Type B pancreatic cell (in vitro differentiated cells): ENCODE measurements around the gene EIF4G3. TPM values are rescaled to one million over a fixed set of nuclear protein-coding genes. Genes with fewer than 3 reads are reported as not detected.

Experiments used
- DNase-seq: peaks from one replicate; pipeline ENCODE4 v3.0.0; 2021; ENCODE audit warnings: mixed read lengths; ENCODE audit not compliant: unreplicated experiment; ENCODE audit errors: extremely low spot score
- H3K27ac Mint-ChIP-seq: 2 replicates; pipeline ENCODE4 v1.8.0; 2021; ENCODE audit warnings: mild to moderate bottlenecking, mixed read lengths
- H3K27me3 Mint-ChIP-seq: 2 replicates; pipeline ENCODE4 v1.8.0; 2021; ENCODE audit warnings: mixed read lengths
- H3K36me3 Mint-ChIP-seq: 2 replicates; pipeline ENCODE4 v1.8.0; 2021; ENCODE audit warnings: mixed read lengths
- H3K4me1 Mint-ChIP-seq: one replicate; pipeline ENCODE4 v1.8.0; 2021; ENCODE audit warnings: mixed read lengths; ENCODE audit not compliant: unreplicated experiment
- H3K4me3 Mint-ChIP-seq: 2 replicates; pipeline ENCODE4 v1.8.0; 2021; ENCODE audit warnings: mild to moderate bottlenecking, mixed read lengths
- H3K9me3 Mint-ChIP-seq: 2 replicates; pipeline ENCODE4 v1.8.0; 2021; ENCODE audit warnings: mixed read lengths
- total RNA-seq: library from RNA; stranded (reverse); gene quantifications from 2 replicates; pipeline ENCODE4 v1.2.1, GENCODE V29; 2021; ENCODE audit warnings: low replicate concordance
- TF ChIP-seq, protein P1 (sequence below): fragments of 200-600 bp; sonication (generic); conservative IDR thresholded peaks from 2 replicates; pipeline ENCODE4 v1.5.0; 2021; ENCODE audit warnings: antibody characterized with exemption, mild to moderate bottlenecking

The EIF4G3 gene
- total RNA-seq, 1 donor from 2014 or later, result 71.5 TPM

DNA sequence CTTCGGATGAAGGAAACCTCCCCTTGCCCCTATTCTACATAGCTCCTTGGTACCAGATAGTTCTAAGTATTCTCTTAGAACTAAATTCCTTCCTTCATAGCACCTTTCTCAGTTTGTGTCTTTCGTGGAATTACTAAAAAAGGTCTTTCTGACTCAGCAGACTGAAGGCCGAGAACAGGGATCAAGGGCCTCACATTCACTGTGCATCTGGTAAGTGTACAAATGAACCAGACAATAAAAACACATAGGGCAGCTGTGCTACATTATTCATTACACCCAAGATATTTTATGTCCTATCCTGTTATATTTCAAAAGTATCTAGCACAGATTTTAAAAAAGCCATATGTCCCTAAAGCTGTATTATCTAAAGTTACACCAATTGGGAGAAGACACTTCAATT is 326.7 kb downstream of the EIF4G3 start:
- Mint-ChIP-seq H3K4me1 (no peaks in the 10 kb centered on the region), H3K4me3 (no peak overlapping the region), H3K27ac (no peak overlapping the region), H3K27me3 (no peaks in the 10 kb centered on the region), H3K9me3 (no peaks in the 10 kb centered on the region), H3K36me3 (peaks cover 37% of the 10 kb centered on the region)
- no peak for DNase-seq
- TF ChIP-seq, protein P1, sequence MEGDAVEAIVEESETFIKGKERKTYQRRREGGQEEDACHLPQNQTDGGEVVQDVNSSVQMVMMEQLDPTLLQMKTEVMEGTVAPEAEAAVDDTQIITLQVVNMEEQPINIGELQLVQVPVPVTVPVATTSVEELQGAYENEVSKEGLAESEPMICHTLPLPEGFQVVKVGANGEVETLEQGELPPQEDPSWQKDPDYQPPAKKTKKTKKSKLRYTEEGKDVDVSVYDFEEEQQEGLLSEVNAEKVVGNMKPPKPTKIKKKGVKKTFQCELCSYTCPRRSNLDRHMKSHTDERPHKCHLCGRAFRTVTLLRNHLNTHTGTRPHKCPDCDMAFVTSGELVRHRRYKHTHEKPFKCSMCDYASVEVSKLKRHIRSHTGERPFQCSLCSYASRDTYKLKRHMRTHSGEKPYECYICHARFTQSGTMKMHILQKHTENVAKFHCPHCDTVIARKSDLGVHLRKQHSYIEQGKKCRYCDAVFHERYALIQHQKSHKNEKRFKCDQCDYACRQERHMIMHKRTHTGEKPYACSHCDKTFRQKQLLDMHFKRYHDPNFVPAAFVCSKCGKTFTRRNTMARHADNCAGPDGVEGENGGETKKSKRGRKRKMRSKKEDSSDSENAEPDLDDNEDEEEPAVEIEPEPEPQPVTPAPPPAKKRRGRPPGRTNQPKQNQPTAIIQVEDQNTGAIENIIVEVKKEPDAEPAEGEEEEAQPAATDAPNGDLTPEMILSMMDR, result no peak

DNA sequence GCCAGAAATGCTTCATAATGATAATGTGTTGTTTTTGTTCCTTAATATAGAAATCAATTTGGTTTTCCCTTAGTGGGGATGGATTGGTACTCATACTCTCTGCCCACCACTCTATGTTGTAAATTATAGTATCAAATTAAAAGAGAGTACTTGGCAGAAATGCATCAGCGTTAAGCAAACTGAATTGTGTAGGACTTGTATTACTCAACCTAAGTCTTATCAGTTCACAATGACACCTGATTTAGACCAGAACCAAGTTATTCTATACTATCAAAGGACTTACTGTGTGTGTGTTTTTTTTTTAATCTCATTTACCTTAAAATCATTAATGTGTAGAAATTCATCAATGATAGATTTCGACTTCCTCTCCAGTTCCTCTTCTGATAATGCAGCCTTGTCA is 327.6 kb downstream of the EIF4G3 start:
- H3K4me1 Mint-ChIP-seq, result no peaks in the 10 kb centered on the region
- no peak for DNase-seq
- no peaks in the 10 kb centered on the region for H3K9me3 Mint-ChIP-seq
- H3K4me3 Mint-ChIP-seq, result no peak overlapping the region
- no peaks in the 10 kb centered on the region for H3K27me3 Mint-ChIP-seq
- TF ChIP-seq, protein P1, result no peak
- H3K36me3 Mint-ChIP-seq, result peaks cover 44% of the 10 kb centered on the region
- no peak overlapping the region for H3K27ac Mint-ChIP-seq

DNA sequence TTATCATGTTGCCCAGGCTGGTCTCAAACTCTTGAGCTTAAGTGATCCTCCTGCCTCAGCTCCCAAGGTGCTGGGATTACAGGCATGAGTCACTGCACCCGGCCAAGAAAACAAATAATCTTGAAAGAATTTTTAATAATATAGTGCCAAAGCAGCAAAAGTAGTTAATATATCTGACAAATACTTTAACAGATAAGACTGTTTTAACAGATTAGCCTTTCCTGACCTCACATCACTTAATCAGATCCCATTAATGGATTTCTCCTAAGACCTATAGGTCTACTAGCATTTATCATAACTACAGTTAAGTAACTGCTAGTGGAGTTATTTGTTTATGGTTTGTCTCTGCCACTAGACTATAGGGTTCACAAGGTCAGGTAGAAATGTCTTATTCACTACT is 328.5 kb downstream of the EIF4G3 start:
- Mint-ChIP-seq H3K4me3 (no peak overlapping the region), H3K27ac (no peak overlapping the region), H3K27me3 (no peaks in the 10 kb centered on the region), H3K4me1 (no peaks in the 10 kb centered on the region), H3K9me3 (no peaks in the 10 kb centered on the region), H3K36me3 (peaks cover 44% of the 10 kb centered on the region)
- TF ChIP-seq, protein P1, result no peak
- no peak for DNase-seq

DNA sequence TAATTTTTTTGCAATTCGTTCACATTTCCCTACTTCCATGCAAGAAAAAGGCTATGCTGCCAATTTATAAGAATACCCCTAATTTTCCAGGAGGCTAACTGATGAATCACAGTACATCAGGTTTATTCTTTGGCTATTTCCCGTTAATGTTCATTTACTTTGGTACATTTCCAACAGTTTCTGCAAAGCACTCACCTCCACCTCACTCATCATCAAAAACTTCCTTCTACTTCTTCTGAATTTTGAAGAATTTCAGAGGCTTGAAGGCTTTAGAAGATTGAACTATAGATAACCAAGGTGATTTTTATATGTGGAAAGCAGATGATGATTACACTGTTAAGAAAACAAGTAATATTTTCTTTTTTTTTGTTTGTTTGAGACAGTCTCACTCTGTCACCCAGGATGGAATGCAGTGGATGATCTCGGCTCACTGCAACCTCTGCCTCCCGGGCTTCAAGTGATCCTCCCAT is 329.1 kb downstream of the EIF4G3 start:
- Mint-ChIP-seq H3K9me3 (no peaks in the 10 kb centered on the region), H3K4me1 (no peaks in the 10 kb centered on the region), H3K27me3 (no peaks in the 10 kb centered on the region), H3K36me3 (peaks cover 41% of the 10 kb centered on the region), H3K4me3 (no peak overlapping the region), H3K27ac (no peak overlapping the region)
- DNase-seq, result no peak
- TF ChIP-seq, protein P1, result no peak

DNA sequence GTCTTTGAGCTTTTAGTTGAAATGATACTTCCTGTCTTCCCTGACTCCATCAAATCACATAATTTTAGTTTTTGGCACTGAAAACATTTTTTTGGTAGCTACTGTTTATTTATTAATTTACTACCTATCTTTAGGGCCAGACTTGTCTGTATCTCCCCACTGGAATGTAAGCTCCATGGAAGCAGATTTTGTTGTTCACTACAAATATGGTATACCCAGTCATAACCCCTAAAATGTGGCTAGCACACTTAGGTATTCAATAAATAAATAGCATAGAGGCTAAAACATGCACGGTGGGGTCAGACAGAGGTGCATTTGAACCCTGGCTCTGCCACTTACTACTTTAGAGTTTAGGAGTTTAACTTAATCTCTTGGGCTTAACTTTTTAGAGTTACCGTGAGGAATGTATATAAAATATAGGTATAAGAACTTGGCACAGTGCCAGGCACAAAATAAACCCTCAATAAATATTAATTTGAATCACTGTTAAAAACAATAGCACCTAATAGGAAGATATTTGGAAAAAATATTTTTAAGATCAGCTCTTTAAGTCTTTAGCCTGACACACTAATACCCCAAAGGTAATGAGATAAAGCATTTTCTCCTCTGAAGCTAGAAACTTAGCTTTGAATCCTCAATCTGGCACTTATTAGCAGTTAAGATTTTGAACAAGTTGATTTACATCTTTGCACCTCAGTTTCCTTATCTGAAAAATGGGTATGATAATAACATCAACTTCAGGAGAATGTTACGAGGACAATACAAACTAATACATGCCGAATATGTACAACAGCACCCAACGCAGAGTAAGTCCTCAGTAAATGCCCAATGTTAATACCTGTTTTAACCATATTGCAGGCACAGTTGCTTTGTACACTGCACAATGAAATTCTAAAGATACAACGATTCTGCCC is 330.0 kb downstream of the EIF4G3 start:
- H3K4me1 Mint-ChIP-seq, result no peaks in the 10 kb centered on the region
- DNase-seq, result no peak

More for the DNA sequence above, 330.0 kb downstream of the EIF4G3 start:
- H3K9me3 Mint-ChIP-seq, result no peaks in the 10 kb centered on the region
- H3K36me3 Mint-ChIP-seq, result peaks cover 42% of the 10 kb centered on the region
- H3K4me3 Mint-ChIP-seq, result no peak overlapping the region
- H3K27me3 Mint-ChIP-seq, result no peaks in the 10 kb centered on the region
- no peak overlapping the region for H3K27ac Mint-ChIP-seq
- TF ChIP-seq, protein P1, result no peak
